Activated T-cell treated with anti-CD3 and anti-CD28 coated beads, Interleukin-2, amount 50 U/mL, for 4 hours (primary cell): Measurements from ENCODE around the gene MCF2L. TPM values are rescaled to one million over a fixed set of nuclear protein-coding genes. Genes with fewer than 3 reads are reported as not detected.
A peak's percentile ranks its signal among the peaks of the same experiment; 100 is the strongest.

Experiments used
- ATAC-seq, 2 donors: fragments of 200-7000 bp; cut with Tn5 transposase; one replicate each; pipeline ENCODE4 v1.10.0; 2021
- DNase-seq: peaks from one replicate; pipeline ENCODE4 v3.0.0-alpha.2; 2020
- H3K27me3 Mint-ChIP-seq: one replicate; pipeline ENCODE4 v1.8.0; 2021; ENCODE audit warnings: low read depth, mixed read lengths
- H3K36me3 Mint-ChIP-seq: one replicate; pipeline ENCODE4 v1.8.0; 2022; ENCODE audit warnings: mixed read lengths; ENCODE audit not compliant: insufficient read depth
- H3K4me1 Mint-ChIP-seq: one replicate; pipeline ENCODE4 v1.8.0; 2021; ENCODE audit warnings: low read depth, mixed read lengths
- H3K4me3 Mint-ChIP-seq: one replicate; pipeline ENCODE4 v1.8.0; 2021; ENCODE audit warnings: mild to moderate bottlenecking, moderate library complexity, mixed read lengths
- H3K9me3 Mint-ChIP-seq: one replicate; pipeline ENCODE4 v1.8.0; 2021; ENCODE audit warnings: mixed read lengths
- total RNA-seq, 3 donors: library from RNA; stranded (reverse); gene quantifications; one replicate each; pipeline ENCODE4 v1.2.1, GENCODE V29; 2021

Gene MCF2L
- total RNA-seq, 3 donors from 2014 or later = 8.6 to 9.3 (median 8.9) TPM

DNA sequence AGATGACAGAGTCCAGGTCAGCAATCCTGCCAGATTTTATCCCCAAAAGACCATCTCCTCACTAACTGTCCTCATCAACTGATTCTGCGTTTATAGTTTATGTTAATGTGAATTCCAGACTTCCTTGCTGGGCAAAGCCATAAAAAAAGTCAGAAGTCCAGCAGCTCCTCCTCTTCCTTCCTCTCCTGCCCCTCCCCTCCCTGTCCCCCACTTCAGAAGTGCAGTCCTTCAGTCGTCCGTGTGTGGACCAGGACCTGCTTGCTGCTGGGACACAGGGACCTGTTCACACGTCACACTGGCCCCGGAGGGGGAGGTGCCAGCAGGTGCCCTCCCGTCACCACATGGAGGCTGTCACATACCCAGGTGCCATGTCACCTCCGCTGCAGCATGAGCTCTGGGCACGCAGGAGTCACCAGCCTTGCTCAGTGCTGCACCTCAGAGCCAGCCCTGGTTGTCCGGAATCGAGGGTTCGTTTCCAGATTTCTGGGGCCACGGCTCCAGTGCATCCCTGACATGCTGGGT is 4.0 kb upstream of the MCF2L start:
- Mint-ChIP-seq H3K9me3 (no peaks in the 10 kb centered on the region), H3K4me1 (peaks cover 14% of the 10 kb centered on the region), H3K27me3 (no peaks in the 10 kb centered on the region), H3K4me3 (no peak overlapping the region), H3K36me3 (no peaks in the 10 kb centered on the region)
- DNase-seq (no peak), ATAC-seq (no peak)

DNA sequence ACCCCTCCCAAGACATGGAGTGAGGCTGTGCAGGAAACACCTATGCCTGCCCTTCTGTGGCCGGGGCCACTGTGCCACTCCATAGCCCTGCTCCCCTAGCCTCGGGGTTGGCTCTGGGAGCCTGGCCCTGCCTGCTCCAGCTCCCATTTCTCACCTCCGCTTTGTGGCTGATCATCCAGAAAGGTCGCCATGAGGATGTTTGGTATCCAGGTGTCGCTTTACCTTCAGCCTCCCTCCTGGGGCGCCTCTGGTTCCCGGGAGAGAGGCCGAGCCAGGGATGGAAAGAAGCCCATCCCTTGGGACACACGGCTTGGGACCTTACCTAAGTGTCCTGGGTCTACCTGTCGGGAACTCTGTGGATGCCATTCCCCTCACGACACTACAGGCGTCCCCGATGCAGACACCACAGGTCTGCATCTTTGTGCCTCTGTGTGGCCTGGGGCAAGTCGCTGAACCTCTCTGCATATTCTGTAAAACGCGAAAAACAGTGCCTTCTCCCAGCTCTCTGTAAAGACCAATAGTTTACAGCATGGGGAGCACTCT is 3.4 kb upstream of the MCF2L start:
- H3K4me1 Mint-ChIP-seq = peaks cover 20% of the 10 kb centered on the region

DNA sequence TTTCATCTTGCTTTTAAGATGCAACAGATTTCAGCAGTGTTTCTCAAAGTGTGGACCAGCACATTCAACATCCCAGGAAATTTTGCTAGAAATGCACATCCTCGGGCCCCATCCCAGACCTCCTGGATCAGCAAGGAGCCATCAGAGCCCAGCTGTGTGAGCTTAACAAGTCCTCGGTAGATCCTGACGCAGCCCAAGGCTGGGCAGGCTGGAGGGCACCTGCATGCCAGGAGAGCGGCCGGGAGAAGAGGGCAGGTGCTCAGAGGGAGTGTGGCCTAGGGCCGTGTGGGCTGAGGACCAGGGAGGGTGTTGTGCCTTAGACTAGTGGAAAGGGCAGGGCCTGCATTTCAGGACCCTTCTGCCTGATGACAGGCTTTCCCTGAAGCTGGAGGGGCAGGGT is 2.2 kb upstream of the MCF2L start:
- DNase-seq (no peak), ATAC-seq (no peak)
- no peaks in the 10 kb centered on the region for H3K27me3 Mint-ChIP-seq
- H3K4me3 Mint-ChIP-seq = no peak overlapping the region
- no peaks in the 10 kb centered on the region for H3K36me3 Mint-ChIP-seq
- peaks cover 25% of the 10 kb centered on the region for H3K4me1 Mint-ChIP-seq
- H3K9me3 Mint-ChIP-seq = no peaks in the 10 kb centered on the region

More for the DNA sequence above, 3.4 kb upstream of the MCF2L start:
- Mint-ChIP-seq H3K9me3 (no peaks in the 10 kb centered on the region), H3K27me3 (no peaks in the 10 kb centered on the region), H3K4me3 (peak overlapping the region; percentile 35), H3K36me3 (no peaks in the 10 kb centered on the region)
- ATAC-seq = no peak
- no peak for DNase-seq

DNA sequence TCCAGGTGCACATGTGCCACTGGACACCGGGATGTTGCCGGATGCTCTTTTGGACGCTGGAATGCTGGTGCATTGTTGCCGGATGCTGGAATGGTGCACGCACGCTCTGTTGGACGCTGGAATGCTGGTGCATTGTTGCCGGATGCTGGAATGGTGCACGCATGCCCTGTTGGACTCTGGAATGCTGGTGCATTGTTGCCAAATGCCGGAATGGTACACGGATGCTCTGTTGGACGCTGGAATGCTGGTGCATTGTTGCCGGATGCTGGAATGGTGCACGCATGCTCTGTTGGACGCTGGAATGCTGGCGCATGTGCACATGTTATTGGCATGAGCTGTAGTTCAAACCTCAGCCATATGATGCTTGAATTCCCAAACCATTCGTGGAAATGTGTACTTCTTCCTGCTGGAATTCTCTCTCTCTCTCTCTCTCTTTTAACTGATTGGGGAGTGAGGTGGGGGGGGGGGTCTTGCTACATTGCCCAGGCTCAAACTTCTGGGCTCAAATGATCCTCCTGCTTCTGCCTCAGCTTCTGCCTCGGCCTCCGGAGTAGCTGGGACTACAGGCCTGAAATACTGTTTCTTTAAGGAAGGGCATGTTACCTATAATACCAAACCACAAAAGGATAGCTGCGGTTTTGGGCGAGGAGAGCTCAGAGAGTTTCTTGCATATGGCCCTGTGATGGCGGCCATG is 1.2 kb upstream of the MCF2L start:
- no peaks in the 10 kb centered on the region for H3K9me3 Mint-ChIP-seq
- no peaks in the 10 kb centered on the region for H3K36me3 Mint-ChIP-seq
- ATAC-seq = no peak
- peaks cover 26% of the 10 kb centered on the region for H3K4me1 Mint-ChIP-seq
- DNase-seq = no peak
- peak overlapping the region; percentile 78 for H3K4me3 Mint-ChIP-seq
- no peaks in the 10 kb centered on the region for H3K27me3 Mint-ChIP-seq

DNA sequence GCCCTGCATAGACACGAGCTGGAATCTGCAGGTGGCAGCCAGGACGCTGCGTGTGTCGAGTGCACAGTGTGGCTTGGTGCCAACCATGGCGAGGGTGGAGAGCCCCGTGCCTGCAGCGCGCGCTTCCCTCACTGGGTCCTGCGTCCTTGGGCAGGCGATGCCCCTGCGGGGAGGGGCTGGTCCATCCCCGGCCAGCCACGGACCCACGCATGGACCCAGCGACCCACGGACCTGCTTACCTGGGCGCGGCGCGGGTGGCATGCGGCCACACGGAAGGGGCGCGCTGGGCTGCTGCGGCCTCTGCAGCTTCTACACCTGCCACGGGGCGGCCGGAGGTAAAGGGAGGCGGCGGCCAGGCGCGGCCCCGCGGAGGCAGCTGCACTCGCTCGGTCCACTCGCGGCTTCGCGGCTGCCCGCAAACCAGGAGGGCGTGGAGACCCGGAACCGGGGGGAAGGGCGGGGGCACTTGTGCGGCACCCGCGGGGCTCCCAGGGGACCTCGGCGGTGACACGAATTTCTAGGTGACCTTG is 569 bp upstream of the MCF2L start:
- ATAC-seq = peak; percentile 40 to 44
- Mint-ChIP-seq H3K9me3 (no peaks in the 10 kb centered on the region), H3K36me3 (no peaks in the 10 kb centered on the region), H3K4me3 (peak overlapping the region; percentile 78), H3K27me3 (no peaks in the 10 kb centered on the region), H3K4me1 (peaks cover 26% of the 10 kb centered on the region)
- peak; percentile 26 for DNase-seq

DNA sequence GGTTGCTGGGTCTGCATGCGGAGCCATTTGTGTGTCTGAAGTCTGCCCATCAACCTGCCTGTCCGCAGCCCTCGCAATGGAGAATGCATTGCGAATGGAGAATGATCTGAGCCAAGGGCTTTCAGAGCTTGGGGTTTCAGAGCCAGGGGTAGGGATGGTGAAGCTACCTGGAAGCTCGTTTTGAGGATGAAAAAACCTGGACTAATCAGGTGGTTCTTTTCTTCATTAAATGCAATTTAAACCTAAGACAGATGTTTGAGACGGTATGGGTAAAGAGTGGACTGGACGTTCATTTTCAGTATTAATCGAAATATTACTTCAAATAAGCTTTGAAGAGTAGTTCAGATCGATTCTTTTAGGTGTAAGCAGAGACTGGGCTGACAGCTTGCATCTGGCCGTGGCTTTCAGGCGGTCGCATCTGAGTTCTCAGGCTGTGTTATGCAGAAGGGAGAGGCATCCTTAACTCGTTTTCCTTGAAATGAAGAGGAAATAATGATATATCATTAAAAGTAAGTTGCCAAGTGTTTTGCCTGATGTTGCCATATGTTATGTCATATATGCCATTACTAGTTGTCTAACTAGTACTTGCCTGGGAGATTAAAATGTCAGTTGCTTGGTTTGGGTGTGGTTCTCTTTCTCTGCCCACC is 801 bp downstream of the MCF2L start:
- ATAC-seq = no peak
- Mint-ChIP-seq H3K27me3 (no peaks in the 10 kb centered on the region), H3K4me1 (peaks cover 26% of the 10 kb centered on the region), H3K4me3 (peak overlapping the region; percentile 86), H3K9me3 (no peaks in the 10 kb centered on the region), H3K36me3 (peaks cover 3% of the 10 kb centered on the region)
- DNase-seq = no peak

DNA sequence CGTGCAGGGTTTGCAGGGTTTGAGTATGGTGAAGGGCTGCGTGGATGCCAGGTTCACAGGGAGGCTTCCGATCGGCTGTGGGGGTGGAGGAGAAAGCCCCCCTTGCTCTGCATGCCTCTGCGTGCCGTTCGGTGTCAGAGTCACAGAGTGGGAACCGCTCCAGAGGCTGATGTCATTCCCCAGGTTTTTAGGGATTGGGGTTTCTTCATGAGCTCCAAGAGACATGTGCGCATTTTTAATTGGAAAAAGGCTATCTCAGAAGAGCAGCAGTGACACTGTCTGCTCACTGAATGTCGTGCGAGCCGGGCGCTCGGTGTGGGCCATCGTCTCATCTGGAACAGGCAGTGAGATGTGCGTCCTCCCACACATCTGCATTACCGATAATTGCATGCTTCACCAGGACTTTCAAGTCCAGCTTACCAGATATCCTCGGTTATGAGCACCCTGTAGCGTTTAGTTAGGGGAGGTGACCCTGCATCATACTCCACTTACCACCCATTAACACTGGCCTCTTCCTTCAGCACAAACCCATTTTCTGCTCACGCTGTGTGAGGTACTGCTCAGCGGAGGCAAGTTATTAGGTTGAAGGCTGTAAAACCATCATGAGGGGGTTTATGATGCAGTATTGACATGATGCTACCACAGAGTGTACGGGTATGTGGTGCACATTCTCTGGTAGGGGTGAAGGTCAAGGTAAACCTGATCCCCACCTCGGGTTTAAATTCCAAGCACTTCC is 1.7 kb downstream of the MCF2L start:
- Mint-ChIP-seq H3K4me3 (no peak overlapping the region), H3K36me3 (peaks cover 3% of the 10 kb centered on the region), H3K4me1 (peaks cover 26% of the 10 kb centered on the region), H3K27me3 (no peaks in the 10 kb centered on the region), H3K9me3 (no peaks in the 10 kb centered on the region)
- no peak for DNase-seq
- ATAC-seq = no peak

DNA sequence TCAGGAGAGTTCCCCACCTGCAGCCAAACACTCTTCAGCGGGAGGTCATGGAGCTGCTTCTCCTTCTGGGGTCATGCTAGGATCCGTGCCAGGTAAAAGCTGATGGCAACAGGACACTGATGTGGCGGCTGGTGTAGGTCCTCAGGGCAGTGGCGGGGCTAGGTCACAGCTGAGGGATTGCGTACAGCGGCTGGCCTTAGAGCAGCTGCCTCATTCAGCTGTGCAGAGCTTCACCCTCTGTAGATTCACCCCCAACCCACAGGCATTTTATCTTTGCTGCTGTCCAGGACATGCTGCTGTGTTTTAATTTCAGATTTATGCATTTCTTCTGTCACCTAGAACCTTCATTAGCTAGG is 2.3 kb downstream of the MCF2L start:
- Mint-ChIP-seq H3K36me3 (peaks cover 3% of the 10 kb centered on the region), H3K9me3 (no peaks in the 10 kb centered on the region), H3K4me1 (peaks cover 26% of the 10 kb centered on the region), H3K4me3 (no peak overlapping the region), H3K27me3 (no peaks in the 10 kb centered on the region)
- ATAC-seq = no peak
- no peak for DNase-seq

DNA sequence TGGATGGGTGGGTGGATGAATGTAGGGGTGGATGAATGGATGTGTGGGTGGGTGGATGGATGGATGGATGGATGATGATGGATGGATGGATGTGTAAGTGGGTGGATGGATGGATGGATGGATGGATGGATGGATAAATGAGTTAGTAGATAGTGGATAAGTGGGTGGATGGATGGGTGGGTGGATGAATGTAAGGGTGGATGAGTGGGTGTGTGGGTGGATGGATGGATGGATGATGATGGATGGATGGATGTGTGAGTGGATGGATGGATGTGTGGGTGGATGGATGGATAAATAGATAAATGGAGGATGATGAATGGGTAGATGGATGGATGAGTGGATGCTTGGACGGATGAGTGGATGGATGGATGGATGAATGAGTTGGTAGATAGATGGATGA is 3.2 kb downstream of the MCF2L start:
- Mint-ChIP-seq H3K4me3 (no peak overlapping the region), H3K27me3 (no peaks in the 10 kb centered on the region), H3K9me3 (no peaks in the 10 kb centered on the region), H3K4me1 (peaks cover 24% of the 10 kb centered on the region), H3K36me3 (peaks cover 3% of the 10 kb centered on the region)
- DNase-seq (no peak), ATAC-seq (no peak)

DNA sequence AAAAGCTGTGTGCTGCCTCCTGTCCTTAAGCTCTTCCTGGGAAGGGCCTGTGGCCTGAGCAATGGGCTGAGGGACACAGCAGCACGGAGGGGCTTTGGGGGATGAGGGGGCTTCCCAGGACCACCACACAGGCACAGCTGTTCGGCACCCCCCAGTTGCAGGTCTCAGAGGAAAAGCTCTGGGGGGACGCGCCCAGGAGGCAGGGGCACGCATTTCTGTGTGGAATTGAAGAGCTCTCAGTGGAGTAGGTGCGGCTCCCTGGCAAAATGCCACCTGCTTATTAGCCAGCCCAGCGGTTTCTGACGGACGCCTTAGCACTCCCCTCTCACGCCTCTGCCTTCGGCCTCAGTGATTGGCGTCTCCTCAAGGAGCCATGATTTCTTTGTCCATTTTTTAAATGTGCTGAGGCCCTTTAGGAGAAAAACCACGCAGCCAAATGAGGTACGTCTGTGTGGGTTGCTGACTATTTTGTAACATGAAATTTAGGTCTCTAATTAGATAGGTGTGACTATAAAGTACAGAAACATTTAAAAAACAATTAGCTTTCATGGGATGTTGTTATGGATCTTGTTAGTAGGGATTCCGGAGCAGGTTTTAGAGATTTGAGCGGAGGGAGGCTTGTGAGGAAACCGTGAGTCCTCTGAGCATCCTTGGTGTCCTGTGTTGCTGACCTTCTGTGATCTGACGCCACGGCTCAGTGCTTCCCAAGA is 4.0 kb downstream of the MCF2L start:
- no peaks in the 10 kb centered on the region for H3K27me3 Mint-ChIP-seq
- DNase-seq (no peak), ATAC-seq (no peak)
- no peaks in the 10 kb centered on the region for H3K9me3 Mint-ChIP-seq
- no peak overlapping the region for H3K4me3 Mint-ChIP-seq
- peaks cover 3% of the 10 kb centered on the region for H3K36me3 Mint-ChIP-seq
- H3K4me1 Mint-ChIP-seq = peaks cover 24% of the 10 kb centered on the region

DNA sequence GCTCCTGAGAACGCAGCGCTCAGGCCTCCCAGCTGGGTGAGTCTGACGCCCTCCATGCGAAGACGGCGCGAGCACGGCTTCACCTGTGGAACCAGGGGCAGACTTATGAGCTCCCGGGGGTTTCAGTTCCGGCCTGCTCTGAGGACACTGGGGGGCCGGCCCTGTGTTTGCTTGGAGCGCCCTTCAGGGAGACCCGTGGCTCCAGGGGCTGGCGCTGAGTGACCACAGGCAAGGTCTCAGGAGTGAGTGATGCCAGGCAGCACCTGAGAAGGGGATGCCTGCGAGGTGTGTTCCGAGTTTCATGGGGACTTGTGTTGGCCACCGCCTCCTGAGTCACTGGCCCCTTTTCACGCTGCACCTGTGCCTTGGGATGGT is 4.5 kb downstream of the MCF2L start:
- no peaks in the 10 kb centered on the region for H3K27me3 Mint-ChIP-seq
- peaks cover 3% of the 10 kb centered on the region for H3K36me3 Mint-ChIP-seq
- no peaks in the 10 kb centered on the region for H3K9me3 Mint-ChIP-seq
- DNase-seq (no peak), ATAC-seq (no peak)
- H3K4me1 Mint-ChIP-seq = peaks cover 21% of the 10 kb centered on the region
- no peak overlapping the region for H3K4me3 Mint-ChIP-seq

DNA sequence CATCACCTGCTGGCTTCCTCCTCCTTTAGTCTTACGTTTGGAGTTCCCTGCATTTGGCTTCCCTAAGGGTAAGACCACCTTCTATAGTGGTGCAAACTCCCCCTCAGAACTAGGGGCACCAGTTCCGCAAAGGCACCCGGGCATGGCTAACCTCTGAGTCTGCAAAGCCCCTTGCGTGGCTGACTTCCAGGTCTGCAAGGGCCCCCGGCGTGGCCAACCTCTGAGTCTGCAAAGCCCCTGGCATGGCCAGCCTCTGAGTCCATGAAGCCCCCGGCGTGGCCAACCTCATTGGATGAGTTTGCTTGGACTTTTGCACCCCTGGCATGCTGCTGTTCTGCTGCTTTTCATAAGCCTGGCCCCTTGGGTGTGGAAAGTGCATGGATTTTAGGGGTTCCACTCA is 5.1 kb downstream of the MCF2L start:
- Mint-ChIP-seq H3K4me3 (no peak overlapping the region), H3K4me1 (peaks cover 21% of the 10 kb centered on the region), H3K27me3 (no peaks in the 10 kb centered on the region), H3K36me3 (peaks cover 3% of the 10 kb centered on the region), H3K9me3 (no peaks in the 10 kb centered on the region)
- no peak for DNase-seq
- no peak for ATAC-seq

DNA sequence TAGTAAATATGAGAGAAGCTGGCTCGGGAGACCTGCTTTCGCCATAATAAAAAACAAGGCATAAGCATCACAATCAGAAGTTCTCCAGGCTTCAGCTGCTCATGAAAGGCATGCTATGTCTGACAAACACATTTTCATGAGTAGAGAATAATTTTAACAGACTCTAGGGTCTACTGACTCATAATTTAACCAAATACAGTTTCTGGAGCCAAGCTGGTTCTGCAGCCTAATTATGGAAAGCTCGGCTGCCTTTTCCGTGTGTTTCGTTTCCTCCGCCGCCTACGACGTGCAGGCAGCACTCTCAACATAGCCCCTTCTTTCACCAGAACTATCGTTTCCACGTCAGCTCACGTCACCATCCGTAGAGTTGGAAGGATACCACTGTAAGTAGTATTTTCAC is 5.7 kb downstream of the MCF2L start:
- no peak for DNase-seq
- peaks cover 3% of the 10 kb centered on the region for H3K36me3 Mint-ChIP-seq
- peaks cover 16% of the 10 kb centered on the region for H3K4me1 Mint-ChIP-seq
- no peaks in the 10 kb centered on the region for H3K9me3 Mint-ChIP-seq
- no peak overlapping the region for H3K4me3 Mint-ChIP-seq
- H3K27me3 Mint-ChIP-seq = no peaks in the 10 kb centered on the region
- ATAC-seq = no peak

DNA sequence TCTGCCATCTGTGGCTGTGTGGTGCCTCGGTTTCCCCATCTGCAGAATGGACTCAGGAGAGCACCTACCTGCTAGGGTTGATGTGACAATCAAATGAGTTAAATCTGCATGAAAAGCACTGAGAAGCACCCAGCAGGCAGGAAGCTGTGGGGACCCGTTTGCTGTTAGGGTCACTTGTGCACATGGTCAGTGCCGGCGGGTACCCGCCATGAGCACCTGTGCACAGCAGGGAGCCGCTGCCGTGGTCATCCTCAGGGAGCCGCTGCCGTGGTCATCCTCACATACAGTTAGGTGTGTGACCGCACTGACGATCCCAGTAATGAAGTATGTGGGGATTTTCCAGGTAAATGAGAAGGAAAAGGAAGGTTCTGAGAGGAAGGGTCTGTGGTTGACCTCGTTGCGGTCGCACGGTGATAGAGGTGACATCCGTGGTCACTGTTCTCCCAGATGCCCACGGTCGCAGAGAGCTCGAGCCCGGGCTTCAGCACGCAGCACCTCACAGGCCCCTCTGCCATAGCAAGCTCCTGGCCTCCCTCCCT is 6.5 kb downstream of the MCF2L start:
- no peak overlapping the region for H3K4me3 Mint-ChIP-seq
- no peak for ATAC-seq
- H3K9me3 Mint-ChIP-seq = no peaks in the 10 kb centered on the region
- peaks cover 3% of the 10 kb centered on the region for H3K36me3 Mint-ChIP-seq
- DNase-seq = no peak
- H3K27me3 Mint-ChIP-seq = no peaks in the 10 kb centered on the region
- peaks cover 8% of the 10 kb centered on the region for H3K4me1 Mint-ChIP-seq
